Measurements from ENCODE around the gene HPGD.

The HPGD gene

DNA sequence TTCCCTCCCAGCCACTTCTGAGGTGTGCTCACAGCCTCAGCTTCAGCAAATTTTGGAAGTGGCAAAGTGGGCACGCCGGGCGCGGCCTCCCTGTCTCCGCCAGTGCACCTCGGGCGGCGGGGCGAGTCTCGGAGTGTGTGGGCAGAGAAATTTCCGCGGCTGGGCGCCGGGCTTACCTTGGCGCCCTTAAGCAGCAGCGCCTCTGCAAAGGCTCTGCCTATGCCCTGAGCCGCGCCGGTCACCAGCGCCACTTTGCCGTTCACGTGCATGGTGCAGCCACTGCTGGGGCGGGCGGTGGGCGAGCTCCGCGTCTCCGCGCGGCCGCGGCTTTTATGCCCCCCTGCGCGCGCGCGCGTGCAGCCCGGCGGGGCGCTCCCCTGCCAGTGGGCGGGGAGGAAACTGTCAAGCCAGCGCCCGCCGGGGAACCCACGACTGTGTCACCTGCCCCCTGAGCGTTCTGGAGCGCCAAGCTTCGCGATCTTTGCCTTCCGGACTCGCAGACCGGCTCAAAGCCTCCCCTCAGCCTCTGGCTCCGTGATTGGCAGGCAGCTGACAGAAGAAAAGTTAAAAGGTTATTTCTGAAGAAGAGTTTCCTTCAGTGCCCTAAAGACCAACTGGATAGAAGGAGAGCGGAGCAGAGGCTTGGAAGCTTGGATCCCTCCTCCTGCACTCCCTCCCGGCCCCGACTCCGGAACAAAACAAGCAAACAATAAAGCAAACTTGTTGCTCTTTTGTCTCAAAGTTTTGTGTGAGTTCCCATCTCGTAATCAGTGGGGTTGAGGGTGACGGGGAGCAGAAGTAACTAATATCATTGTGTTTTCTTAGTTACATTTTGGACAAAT is at the start of gene HPGD:
Gene HPGD, minus strand, starts transcription at position 306 of the 842 bp plus-strand sequence. Its CDS starts 37 bp downstream, at position 269.
- H2AFZ ChIP-seq (ENCODE audit: low read length), result peak within 1 kb of the TSS; percentile 71; the same call in 1 of the 2 replicates
- peak within 1 kb of the TSS; percentile 57 for H3K9ac ChIP-seq (ENCODE audit: low read length)
- TF ChIP-seq EZH2 (IDR thresholded peaks at IDR 0.05; ENCODE audit: borderline replicate concordance, low read length) (no peak), CTCF (IDR thresholded peaks at IDR 0.05; ENCODE audit: low read length) (peak; percentile 7; the same call in 1 of the 2 replicates)

GRCh38 chr4:174564529-174564928 is 42.2 kb upstream of the HPGD start:
- H4K20me1 ChIP-seq (ENCODE audit: insufficient read depth, low read length), result no peaks in the 10 kb centered on the region
- no peaks in the 10 kb centered on the region for H3F3A ChIP-seq (ENCODE audit: insufficient read depth, low read length)
- H2AFZ ChIP-seq (ENCODE audit: low read length), result no peak overlapping the region
- TF ChIP-seq CTCF (IDR thresholded peaks at IDR 0.05; ENCODE audit: low read length), result no peak
- TF ChIP-seq EZH2 (IDR thresholded peaks at IDR 0.05; ENCODE audit: borderline replicate concordance, low read length), result no peak
- H3K9me2 ChIP-seq (ENCODE audit: low read depth, low read length), result no peaks in the 10 kb centered on the region
- H3K79me2 ChIP-seq (ENCODE audit: insufficient read depth, low read length), result no peaks in the 10 kb centered on the region
- H3K27me3 ChIP-seq (ENCODE audit: insufficient read depth, low read length), result no peaks in the 10 kb centered on the region
- no peak overlapping the region for H3K9ac ChIP-seq (ENCODE audit: low read length)
- H3K36me3 ChIP-seq (ENCODE audit: insufficient read depth, low read length), result no peaks in the 10 kb centered on the region
- H3K4me2 ChIP-seq (ENCODE audit: low read length), result no peak overlapping the region
- H3K4me3 ChIP-seq (ENCODE audit: low read depth, low read length, poor library complexity, severe bottlenecking), result no peak overlapping the region
- H3K9me3 ChIP-seq (ENCODE audit: low read length), result no peaks in the 10 kb centered on the region
- no peak overlapping the region for H3K27ac ChIP-seq (ENCODE audit: low read depth, low read length, poor library complexity, severe bottlenecking)
- no peaks in the 10 kb centered on the region for H3K4me1 ChIP-seq (ENCODE audit: insufficient read depth, low read length, severe bottlenecking)

More for the DNA sequence above, at the start of gene HPGD:
- Histone ChIP-seq H3K9me3 (ENCODE audit: low read length) (no peaks in the 10 kb centered on the region), H3K36me3 (ENCODE audit: insufficient read depth, low read length) (no peaks in the 10 kb centered on the region), H3F3A (ENCODE audit: insufficient read depth, low read length) (no peaks in the 10 kb centered on the region), H3K79me2 (ENCODE audit: insufficient read depth, low read length) (no peaks in the 10 kb centered on the region), H3K4me3 (ENCODE audit: low read depth, low read length, poor library complexity, severe bottlenecking) (peak within 1 kb of the TSS; percentile 60), H3K4me1 (ENCODE audit: insufficient read depth, low read length, severe bottlenecking) (peaks cover 18% of the 10 kb centered on the region), H4K20me1 (ENCODE audit: insufficient read depth, low read length) (no peaks in the 10 kb centered on the region), H3K4me2 (ENCODE audit: low read length) (peak within 1 kb of the TSS; percentile 76), H3K9me2 (ENCODE audit: low read depth, low read length) (no peaks in the 10 kb centered on the region), H3K27me3 (ENCODE audit: insufficient read depth, low read length) (no peaks in the 10 kb centered on the region), H3K27ac (ENCODE audit: low read depth, low read length, poor library complexity, severe bottlenecking) (no peak within 1 kb of the TSS)

DNA sequence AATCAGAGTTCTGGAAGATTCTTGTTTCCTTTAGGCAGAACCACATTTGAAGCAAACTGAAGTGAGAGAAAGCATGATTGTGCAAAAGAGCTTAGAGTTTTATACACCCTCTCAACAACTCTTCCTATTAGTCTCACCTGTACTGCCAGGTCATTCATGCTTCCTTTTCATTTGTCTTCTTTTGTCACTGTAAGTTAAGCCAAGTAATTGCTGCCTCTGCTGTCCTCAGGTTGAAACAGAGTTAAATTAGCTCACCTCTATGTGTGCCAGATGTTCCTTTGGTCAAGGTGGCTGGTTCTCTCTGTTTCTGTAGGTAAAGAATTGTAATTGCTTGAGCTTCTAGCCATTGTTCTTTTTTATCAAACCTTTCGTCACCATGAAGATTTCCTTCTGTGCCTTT is 41.1 kb upstream of the HPGD start:
- H3F3A ChIP-seq (ENCODE audit: insufficient read depth, low read length), result no peaks in the 10 kb centered on the region

More for the DNA sequence above, 41.1 kb upstream of the HPGD start:
- Histone ChIP-seq H3K9ac (ENCODE audit: low read length) (no peak overlapping the region), H3K36me3 (ENCODE audit: insufficient read depth, low read length) (no peaks in the 10 kb centered on the region), H3K9me2 (ENCODE audit: low read depth, low read length) (no peaks in the 10 kb centered on the region), H3K4me2 (ENCODE audit: low read length) (no peak overlapping the region), H3K4me1 (ENCODE audit: insufficient read depth, low read length, severe bottlenecking) (no peaks in the 10 kb centered on the region), H3K27me3 (ENCODE audit: insufficient read depth, low read length) (no peaks in the 10 kb centered on the region), H2AFZ (ENCODE audit: low read length) (no peak overlapping the region), H3K4me3 (ENCODE audit: low read depth, low read length, poor library complexity, severe bottlenecking) (no peak overlapping the region), H3K9me3 (ENCODE audit: low read length) (no peaks in the 10 kb centered on the region), H3K27ac (ENCODE audit: low read depth, low read length, poor library complexity, severe bottlenecking) (no peak overlapping the region), H3K79me2 (ENCODE audit: insufficient read depth, low read length) (no peaks in the 10 kb centered on the region), H4K20me1 (ENCODE audit: insufficient read depth, low read length) (no peaks in the 10 kb centered on the region)
- no peak for TF ChIP-seq CTCF (IDR thresholded peaks at IDR 0.05; ENCODE audit: low read length)
- TF ChIP-seq EZH2 (IDR thresholded peaks at IDR 0.05; ENCODE audit: borderline replicate concordance, low read length), result no peak
